ENCODE measurements around the gene ABCD2.
A peak's percentile ranks its signal among the peaks of the same experiment; 100 is the strongest.
"Not testable (repeated sequence)": the region's sequence is repeated elsewhere in the genome, so short reads cannot be mapped to it uniquely, and the experiment has no call there.

Gene ABCD2

GRCh38 chr12:39619660-39620433 lies at the start of gene ABCD2:
Gene ABCD2 (minus strand): TSS chr12:39619803. CDS start chr12:39619615, 188 bp downstream.
- DNase-seq: peak; percentile 62 to 88 (median 81)

GRCh38 chr12:39660101-39660500 lies 40.5 kb upstream of the ABCD2 start:
- DNase-seq: no peak

- DNase-seq: no peak
Observed at GRCh38 chr12:39647383-39647782, 27.8 kb upstream of the ABCD2 start.

GRCh38 chr12:39646963-39647362 lies 27.4 kb upstream of the ABCD2 start:
- no peak for DNase-seq

GRCh38 chr12:39643052-39643451 lies 23.4 kb upstream of the ABCD2 start:
- DNase-seq: no peak

- no peak for DNase-seq
Observed at GRCh38 chr12:39638840-39639239, 19.2 kb upstream of the ABCD2 start.

GRCh38 chr12:39638178-39638577 lies 18.6 kb upstream of the ABCD2 start:
- DNase-seq: no peak

GRCh38 chr12:39632670-39633069 lies 13.1 kb upstream of the ABCD2 start:
- DNase-seq: no peak

- DNase-seq: peak in 3 of 6 experiments; percentile 48 to 73 (median 53)
Observed at GRCh38 chr12:39628836-39629235, 9.2 kb upstream of the ABCD2 start.

GRCh38 chr12:39627914-39628313 lies 8.3 kb upstream of the ABCD2 start:
- peak in 1 of 6 experiments; percentile 12 for DNase-seq

- DNase-seq: no peak
Observed at GRCh38 chr12:39626033-39626814, 6.6 kb upstream of the ABCD2 start.

GRCh38 chr12:39623919-39624318 lies 4.3 kb upstream of the ABCD2 start:
- DNase-seq: no peak

- not testable (repeated sequence) for DNase-seq
Observed at GRCh38 chr12:39623160-39623559, 3.6 kb upstream of the ABCD2 start.

- peak in 2 of 6 experiments; percentile 7 to 47 for DNase-seq
Observed at GRCh38 chr12:39622306-39622705, 2.7 kb upstream of the ABCD2 start.

- DNase-seq: no peak
Observed at GRCh38 chr12:39621670-39622069, 2.1 kb upstream of the ABCD2 start.

GRCh38 chr12:39620659-39621658 lies 1.4 kb upstream of the ABCD2 start:
- DNase-seq: peak in 5 of 6 experiments; percentile 33 to 60 (median 40)

GRCh38 chr12:39619316-39619659 lies 315 bp downstream of the ABCD2 start:
- peak in 1 of 6 experiments; percentile 2 for DNase-seq

- no peak for DNase-seq
Observed at GRCh38 chr12:39618701-39619100, 902 bp downstream of the ABCD2 start.

GRCh38 chr12:39617887-39618286 lies 1.7 kb downstream of the ABCD2 start:
- DNase-seq: no peak

- no peak for DNase-seq
Observed at GRCh38 chr12:39616666-39617065, 2.9 kb downstream of the ABCD2 start.

GRCh38 chr12:39616251-39616650 lies 3.4 kb downstream of the ABCD2 start:
- no peak for DNase-seq

GRCh38 chr12:39613525-39613924 lies 6.1 kb downstream of the ABCD2 start:
- no peak for DNase-seq

- DNase-seq: no peak
Observed at GRCh38 chr12:39612250-39612649, 7.4 kb downstream of the ABCD2 start.

Data from stimulated activated naive CD4-positive, alpha-beta T cell (primary cell).